C4-2B (cell line): Measurements from ENCODE around the gene EXOC3L2.

Source experiments
- H3K27ac ChIP-seq: fragments of 450-650 bp; 2 replicates; pipeline ENCODE4 v1.5.1; 2017
- CTCF ChIP-seq: fragments of 450-650 bp; conservative IDR thresholded peaks from 2 replicates; pipeline ENCODE4 v1.5.1; 2017; ENCODE audit warnings: mild to moderate bottlenecking
- ZFX ChIP-seq: fragments of 450-650 bp; IDR thresholded peaks from 2 replicates; pipeline ENCODE4 v1.6.1; 2017

Gene EXOC3L2

GRCh38 chr19:45217193-45217956 is 27.8 kb downstream of the EXOC3L2 start:
- no peak for TF ChIP-seq CTCF
- TF ChIP-seq ZFX = no peak
- no peak overlapping the region for H3K27ac ChIP-seq

GRCh38 chr19:45216667-45217066 is 28.5 kb downstream of the EXOC3L2 start:
- TF ChIP-seq CTCF (no peak), ZFX (no peak)
- no peak overlapping the region for H3K27ac ChIP-seq

GRCh38 chr19:45215391-45216191 is 29.6 kb downstream of the EXOC3L2 start:
- no peak for TF ChIP-seq ZFX
- no peak overlapping the region; the same call in 1 of the 2 replicates for H3K27ac ChIP-seq

- TF ChIP-seq ZFX = no peak
- no peak for TF ChIP-seq CTCF
- no peak overlapping the region for H3K27ac ChIP-seq
Observed at GRCh38 chr19:45213031-45213430, 32.2 kb downstream of the EXOC3L2 start.

GRCh38 chr19:45211751-45212381 is 33.3 kb downstream of the EXOC3L2 start:
- H3K27ac ChIP-seq = peak overlapping the region; percentile 8; the same call in 1 of the 2 replicates

GRCh38 chr19:45206328-45206727 is 38.9 kb downstream of the EXOC3L2 start:
- no peak overlapping the region for H3K27ac ChIP-seq
- TF ChIP-seq ZFX = no peak
- no peak for TF ChIP-seq CTCF

More at GRCh38 chr19:45211751-45212381, 33.3 kb downstream of the EXOC3L2 start:
- TF ChIP-seq ZFX = no peak

- TF ChIP-seq ZFX = no peak
- TF ChIP-seq CTCF = no peak
- no peak overlapping the region for H3K27ac ChIP-seq
Observed at GRCh38 chr19:45205810-45206209, 39.4 kb downstream of the EXOC3L2 start.

- TF ChIP-seq ZFX (no peak), CTCF (no peak)
- H3K27ac ChIP-seq = peak overlapping the region; percentile 26; the same call in 1 of the 2 replicates
Observed at GRCh38 chr19:45202637-45203036, 42.6 kb downstream of the EXOC3L2 start.
